GM23248 (cell line): Measurements from ENCODE around the gene ICA1.

Source experiments
- EZH2 ChIP-seq: fragments of 200-600 bp; sonication (generic); IDR thresholded peaks from 2 replicates; pipeline ENCODE4 v1.6.1; 2018; ENCODE audit warnings: antibody characterized with exemption, mild to moderate bottlenecking; ENCODE audit not compliant: insufficient read depth, poor library complexity, severe bottlenecking
- EZH2phosphoT487 ChIP-seq: fragments of 200-600 bp; sonication (generic); IDR thresholded peaks from 2 replicates; pipeline ENCODE4 v1.6.1; 2018; ENCODE audit warnings: antibody characterized with exemption, moderate library complexity, mild to moderate bottlenecking, low read depth; ENCODE audit not compliant: insufficient read depth

DNA sequence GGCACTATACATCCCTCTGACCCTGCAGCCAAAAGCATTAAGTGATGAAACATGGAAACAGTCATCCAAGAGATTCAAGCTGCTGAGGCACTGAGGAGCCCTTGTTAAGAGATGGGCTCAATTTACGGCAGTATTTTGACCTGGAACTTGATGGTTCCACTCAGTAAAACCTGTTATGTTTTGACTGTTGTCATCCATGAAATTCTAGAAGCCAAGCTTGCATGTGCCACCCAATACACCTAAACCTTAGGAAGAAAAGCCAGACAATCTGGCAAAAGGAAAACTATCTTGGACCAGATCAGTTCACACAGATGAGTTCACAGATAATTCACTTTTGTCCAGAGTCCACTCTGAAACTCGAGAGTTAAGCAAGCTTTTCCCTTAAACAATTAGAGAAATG lies 53.2 kb downstream of the ICA1 start:
- TF ChIP-seq EZH2phosphoT487 (no peak), EZH2 (no peak)
